Mesodermal cell (in vitro differentiated cells): ENCODE data around the gene ANXA2R.

ENCODE experiments used
- H3K27ac ChIP-seq: 2 replicates; pipeline ENCODE4 v1.7.0; 2013; ENCODE audit warnings: mild to moderate bottlenecking, low read depth, low read length, moderate library complexity; ENCODE audit not compliant: severe bottlenecking
- H3K36me3 ChIP-seq: 2 replicates; pipeline ENCODE4 v1.7.1; 2013; ENCODE audit warnings: mild to moderate bottlenecking, low read length, moderate library complexity; ENCODE audit not compliant: control insufficient read depth, insufficient read depth
- H3K4me1 ChIP-seq: one replicate; pipeline ENCODE4 v1.7.1; 2013; ENCODE audit warnings: mild to moderate bottlenecking, low read length; ENCODE audit not compliant: insufficient read depth, control insufficient read depth, poor library complexity, severe bottlenecking
- H3K4me3 ChIP-seq: 2 replicates; pipeline ENCODE4 v1.7.0; 2013; ENCODE audit warnings: low read length, control low read depth, mild to moderate bottlenecking; ENCODE audit not compliant: insufficient read depth, poor library complexity, severe bottlenecking; ENCODE audit errors: extremely low read depth
- H3K9me3 ChIP-seq: 2 replicates; pipeline ENCODE4 v1.7.1; 2013; ENCODE audit warnings: mild to moderate bottlenecking, low read length, moderate library complexity; ENCODE audit not compliant: control insufficient read depth
- WGBS, 2 experiments: methylation state at CpG; one replicate each; pipeline ENCODE4 v1.1.5; 2013; ENCODE audit warnings: missing lambda C conversion rate in 2 of 2; ENCODE audit not compliant: insufficient coverage in 2 of 2; 5-methylcytosine and 5-hydroxymethylcytosine counted together

ANXA2R gene

DNA sequence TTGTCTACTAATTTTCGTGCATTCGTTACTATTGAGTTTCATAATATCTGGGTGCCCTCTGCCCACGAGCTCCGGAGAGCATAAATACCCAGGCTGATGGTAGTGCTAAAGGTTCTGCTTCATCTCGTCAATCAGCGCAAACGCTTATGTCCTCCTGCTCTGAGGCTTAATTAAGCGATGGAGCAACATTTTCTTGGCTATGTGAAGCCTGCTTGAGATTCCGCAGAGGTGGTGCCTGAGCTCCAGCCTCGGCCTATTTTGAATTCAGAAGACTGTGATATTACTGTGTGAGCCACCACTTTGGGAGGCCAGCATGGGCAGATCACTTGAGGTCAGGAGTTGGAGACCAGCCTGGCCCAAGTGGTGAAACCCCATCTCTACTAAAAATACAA lies 44.8 kb downstream of the ANXA2R start:
- 69 to 70% methylated on average over 9 to 10 of the region's 10 CpGs for WGBS, 2 experiments
- no peak overlapping the region for H3K27ac ChIP-seq
- peaks cover 7% of the 10 kb centered on the region for H3K9me3 ChIP-seq
- H3K36me3 ChIP-seq, result no peaks in the 10 kb centered on the region
- peak overlapping the region; percentile 50 for H3K4me3 ChIP-seq
- peaks cover 1% of the 10 kb centered on the region for H3K4me1 ChIP-seq

- H3K27ac ChIP-seq, result peak overlapping the region; percentile 6
- 15 to 16% methylated on average over 48 to 52 of the region's 52 CpGs for WGBS, 2 experiments
- no peaks in the 10 kb centered on the region for H3K4me1 ChIP-seq
- H3K36me3 ChIP-seq, result no peaks in the 10 kb centered on the region
- H3K9me3 ChIP-seq, result peaks cover 11% of the 10 kb centered on the region
- H3K4me3 ChIP-seq, result peak overlapping the region; percentile 50
Observed at GRCh38 chr5:42994555-42995359, 45.4 kb downstream of the ANXA2R start.

- peak overlapping the region; percentile 50 for H3K4me3 ChIP-seq
- H3K4me1 ChIP-seq, result no peaks in the 10 kb centered on the region
- WGBS, 2 experiments, result 12% methylated on average over 5 of the region's 6 CpGs
Observed at GRCh38 chr5:42994246-42994554, 45.9 kb downstream of the ANXA2R start.

GRCh38 chr5:42993516-42994245 lies 46.4 kb downstream of the ANXA2R start:
- 22 to 32% methylated on average over 23 to 29 of the region's 34 CpGs for WGBS, 2 experiments
- H3K4me3 ChIP-seq, result peak overlapping the region; percentile 50
- H3K4me1 ChIP-seq, result no peaks in the 10 kb centered on the region
- H3K9me3 ChIP-seq, result peaks cover 16% of the 10 kb centered on the region
- no peaks in the 10 kb centered on the region for H3K36me3 ChIP-seq
- peak overlapping the region; percentile 86 for H3K27ac ChIP-seq

More at GRCh38 chr5:42994246-42994554, 45.9 kb downstream of the ANXA2R start:
- Histone ChIP-seq H3K27ac (peak overlapping the region; percentile 86), H3K36me3 (no peaks in the 10 kb centered on the region), H3K9me3 (peaks cover 14% of the 10 kb centered on the region)

GRCh38 chr5:42992088-42992879 lies 47.8 kb downstream of the ANXA2R start:
- Histone ChIP-seq H3K36me3 (no peaks in the 10 kb centered on the region), H3K27ac (peak overlapping the region; percentile 87), H3K4me1 (no peaks in the 10 kb centered on the region), H3K4me3 (peak overlapping the region; percentile 50), H3K9me3 (peaks cover 24% of the 10 kb centered on the region)
- WGBS, 2 experiments, result 2 to 4% methylated on average over 68 to 69 of the region's 71 CpGs

DNA sequence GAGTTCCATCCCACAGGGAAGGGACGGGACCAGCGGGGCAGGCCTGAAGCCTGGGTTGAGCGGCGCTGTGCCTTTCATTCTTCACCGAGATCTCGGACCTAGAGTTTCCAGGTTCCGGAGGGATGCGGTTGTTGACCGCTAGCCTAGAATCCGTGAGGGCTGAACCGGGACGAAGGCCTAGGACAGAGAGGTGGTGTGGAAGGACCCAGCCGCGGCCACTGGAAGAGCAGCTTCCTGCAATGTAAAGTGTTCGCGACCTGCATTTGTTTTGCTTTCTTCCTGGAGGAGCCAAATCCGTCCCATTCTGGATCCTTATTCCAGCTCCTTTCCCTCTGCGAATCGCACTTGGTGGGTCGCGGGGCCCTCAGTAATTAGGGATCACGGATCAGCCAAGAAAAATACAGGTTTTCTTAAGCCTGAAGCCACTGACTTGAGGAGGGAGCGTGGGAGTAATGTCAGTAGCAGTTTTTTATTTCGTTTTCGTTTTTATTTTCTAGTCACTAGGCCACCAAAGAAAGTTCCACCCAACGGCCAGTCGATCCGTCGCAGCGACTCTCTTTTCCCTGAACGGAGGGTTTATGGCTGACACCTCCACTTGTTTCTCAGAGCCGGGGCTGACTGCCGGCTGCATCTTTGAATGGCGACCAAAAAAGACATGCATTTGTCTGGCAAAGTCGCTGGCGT lies 48.6 kb downstream of the ANXA2R start:
- WGBS, 2 experiments, result 47 to 53% methylated on average over 35 to 36 of the region's 36 CpGs
- peak overlapping the region; percentile 87 for H3K27ac ChIP-seq
- H3K36me3 ChIP-seq, result no peaks in the 10 kb centered on the region
- H3K4me1 ChIP-seq, result no peaks in the 10 kb centered on the region
- H3K4me3 ChIP-seq, result peak overlapping the region; percentile 50
- H3K9me3 ChIP-seq, result peaks cover 24% of the 10 kb centered on the region

GRCh38 chr5:42990892-42991291 lies 49.2 kb downstream of the ANXA2R start:
- Histone ChIP-seq H3K4me3 (no peak overlapping the region), H3K4me1 (no peaks in the 10 kb centered on the region), H3K9me3 (peaks cover 24% of the 10 kb centered on the region), H3K36me3 (no peaks in the 10 kb centered on the region), H3K27ac (no peak overlapping the region)
- WGBS, 2 experiments, result 93 to 97% methylated on average over 4 of the region's 4 CpGs
